GM21423 (cell line): ENCODE results near the gene LAMC1.

ENCODE experiments used
- ATAC-seq: cut with Tn5 transposase; IDR thresholded peaks from one replicate; pipeline ENCODE4 v1.9.1; 2021; ENCODE audit warnings: mild to moderate bottlenecking, moderate library complexity; ENCODE audit not compliant: unreplicated experiment

The LAMC1 gene

GRCh38 chr1:183180634-183181056 lies 157.4 kb downstream of the LAMC1 start:
- ATAC-seq, result peak; percentile 74

- no peak for ATAC-seq
Observed at GRCh38 chr1:183185941-183186490, 162.8 kb downstream of the LAMC1 start, which contains the start of gene LAMC2. TSS of gene LAMC2 (plus strand) at chr1:183186264. CDS start at chr1:183186353, 89 bp downstream.

- no peak for ATAC-seq
Observed at GRCh38 chr1:183186841-183187240, 163.6 kb downstream of the LAMC1 start.

GRCh38 chr1:183188240-183188639 lies 165.0 kb downstream of the LAMC1 start:
- ATAC-seq, result no peak

- ATAC-seq, result no peak
Observed at GRCh38 chr1:183191833-183192232, 168.6 kb downstream of the LAMC1 start.

GRCh38 chr1:183193963-183194525 lies 170.8 kb downstream of the LAMC1 start:
- no peak for ATAC-seq

- peak; percentile 95 for ATAC-seq
Observed at GRCh38 chr1:183194527-183195141, 171.4 kb downstream of the LAMC1 start.

GRCh38 chr1:183195142-183195574 lies 171.9 kb downstream of the LAMC1 start:
- ATAC-seq, result peak; percentile 28
